ENCODE measurements around the gene KLHL14.
"Not testable (repeated sequence)": the region's sequence is repeated elsewhere in the genome, so short reads cannot be mapped to it uniquely, and the experiment has no call there.

The KLHL14 gene

GRCh38 chr18:32772581-32773381 is at the start of gene KLHL14:
KLHL14 (minus strand) TSS chr18:32773023; CDS start chr18:32770591, 2,432 bp downstream.
- no peak for DNase-seq

GRCh38 chr18:32822197-32822596 is 49.4 kb upstream of the KLHL14 start:
- DNase-seq, result no peak

GRCh38 chr18:32815881-32816280 is 43.1 kb upstream of the KLHL14 start:
- DNase-seq, result no peak

GRCh38 chr18:32812342-32812741 is 39.5 kb upstream of the KLHL14 start:
- no peak for DNase-seq

GRCh38 chr18:32810314-32810713 is 37.5 kb upstream of the KLHL14 start:
- DNase-seq, result no peak

GRCh38 chr18:32805354-32805753 is 32.5 kb upstream of the KLHL14 start:
- DNase-seq, result no peak

GRCh38 chr18:32804134-32804888 is 31.5 kb upstream of the KLHL14 start:
- no peak for DNase-seq

GRCh38 chr18:32803568-32803967 is 30.7 kb upstream of the KLHL14 start:
- no peak for DNase-seq

- DNase-seq, result no peak
Observed at GRCh38 chr18:32802591-32803451, 30.0 kb upstream of the KLHL14 start.

GRCh38 chr18:32801228-32801627 is 28.4 kb upstream of the KLHL14 start:
- no peak for DNase-seq

GRCh38 chr18:32798209-32798960 is 25.6 kb upstream of the KLHL14 start:
- no peak for DNase-seq

- not testable (repeated sequence) for DNase-seq
Observed at GRCh38 chr18:32794667-32795066, 21.8 kb upstream of the KLHL14 start.

GRCh38 chr18:32779010-32779409 is 6.2 kb upstream of the KLHL14 start:
- no peak for DNase-seq

GRCh38 chr18:32777049-32777448 is 4.2 kb upstream of the KLHL14 start:
- DNase-seq, result no peak

- no peak for DNase-seq
Observed at GRCh38 chr18:32776561-32776960, 3.7 kb upstream of the KLHL14 start.

- DNase-seq, result no peak
Observed at GRCh38 chr18:32775628-32776027, 2.8 kb upstream of the KLHL14 start.

- DNase-seq, result no peak
Observed at GRCh38 chr18:32773382-32773712, 524 bp upstream of the KLHL14 start.

GRCh38 chr18:32771871-32772580 is 797 bp downstream of the KLHL14 start:
- DNase-seq, result no peak

- no peak for DNase-seq
Observed at GRCh38 chr18:32771169-32771751, 1.6 kb downstream of the KLHL14 start.

- no peak for DNase-seq
Observed at GRCh38 chr18:32770666-32771168, 2.1 kb downstream of the KLHL14 start.

GRCh38 chr18:32770054-32770665 is 2.7 kb downstream of the KLHL14 start:
- DNase-seq, result no peak

Data from activated CD4-positive, CD25-positive, alpha-beta regulatory T cell (primary cell).